ENCODE results near the gene TFB2M.

DNA sequence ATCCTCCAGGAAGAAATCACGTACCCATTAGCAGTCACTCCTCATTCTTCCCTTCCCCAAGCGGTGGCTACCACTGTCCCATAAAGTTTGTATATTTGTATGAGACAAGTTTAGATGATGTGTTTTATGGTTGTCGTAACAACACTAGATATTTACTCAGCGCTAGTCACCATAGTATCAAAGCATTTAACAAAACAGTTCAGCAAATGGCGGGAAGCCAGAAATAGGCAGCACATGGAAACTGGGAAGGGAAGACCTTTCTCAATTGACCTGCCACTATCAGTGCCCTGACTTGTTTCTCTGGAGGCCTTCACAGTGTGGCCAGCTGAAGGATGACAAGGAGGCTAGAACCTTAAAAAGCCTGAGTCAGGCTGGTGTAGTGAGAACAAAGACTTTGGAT is 31.3 kb upstream of the TFB2M start:
- TF ChIP-seq, protein P1, sequence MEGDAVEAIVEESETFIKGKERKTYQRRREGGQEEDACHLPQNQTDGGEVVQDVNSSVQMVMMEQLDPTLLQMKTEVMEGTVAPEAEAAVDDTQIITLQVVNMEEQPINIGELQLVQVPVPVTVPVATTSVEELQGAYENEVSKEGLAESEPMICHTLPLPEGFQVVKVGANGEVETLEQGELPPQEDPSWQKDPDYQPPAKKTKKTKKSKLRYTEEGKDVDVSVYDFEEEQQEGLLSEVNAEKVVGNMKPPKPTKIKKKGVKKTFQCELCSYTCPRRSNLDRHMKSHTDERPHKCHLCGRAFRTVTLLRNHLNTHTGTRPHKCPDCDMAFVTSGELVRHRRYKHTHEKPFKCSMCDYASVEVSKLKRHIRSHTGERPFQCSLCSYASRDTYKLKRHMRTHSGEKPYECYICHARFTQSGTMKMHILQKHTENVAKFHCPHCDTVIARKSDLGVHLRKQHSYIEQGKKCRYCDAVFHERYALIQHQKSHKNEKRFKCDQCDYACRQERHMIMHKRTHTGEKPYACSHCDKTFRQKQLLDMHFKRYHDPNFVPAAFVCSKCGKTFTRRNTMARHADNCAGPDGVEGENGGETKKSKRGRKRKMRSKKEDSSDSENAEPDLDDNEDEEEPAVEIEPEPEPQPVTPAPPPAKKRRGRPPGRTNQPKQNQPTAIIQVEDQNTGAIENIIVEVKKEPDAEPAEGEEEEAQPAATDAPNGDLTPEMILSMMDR (IDR thresholded peaks at IDR 0.05; ENCODE audit: borderline replicate concordance, extremely low read depth, low read length, poor library complexity, severe bottlenecking) = no peak
- no peak for TF ChIP-seq EZH2 (IDR thresholded peaks at IDR 0.05; ENCODE audit: borderline replicate concordance, low read depth, low read length, severe bottlenecking)

All from DND-41 (cell line).